SKM-1 treated with dmso at 0.1 percent for 144 hours (cell line): ENCODE results near the gene PPP2R2C.

Experiments
- DNase-seq: peaks from one replicate; lab custom pipeline; 2025; ENCODE audit not compliant: unreplicated experiment; lab: John Stamatoyannopoulos, UW

The PPP2R2C gene

DNA sequence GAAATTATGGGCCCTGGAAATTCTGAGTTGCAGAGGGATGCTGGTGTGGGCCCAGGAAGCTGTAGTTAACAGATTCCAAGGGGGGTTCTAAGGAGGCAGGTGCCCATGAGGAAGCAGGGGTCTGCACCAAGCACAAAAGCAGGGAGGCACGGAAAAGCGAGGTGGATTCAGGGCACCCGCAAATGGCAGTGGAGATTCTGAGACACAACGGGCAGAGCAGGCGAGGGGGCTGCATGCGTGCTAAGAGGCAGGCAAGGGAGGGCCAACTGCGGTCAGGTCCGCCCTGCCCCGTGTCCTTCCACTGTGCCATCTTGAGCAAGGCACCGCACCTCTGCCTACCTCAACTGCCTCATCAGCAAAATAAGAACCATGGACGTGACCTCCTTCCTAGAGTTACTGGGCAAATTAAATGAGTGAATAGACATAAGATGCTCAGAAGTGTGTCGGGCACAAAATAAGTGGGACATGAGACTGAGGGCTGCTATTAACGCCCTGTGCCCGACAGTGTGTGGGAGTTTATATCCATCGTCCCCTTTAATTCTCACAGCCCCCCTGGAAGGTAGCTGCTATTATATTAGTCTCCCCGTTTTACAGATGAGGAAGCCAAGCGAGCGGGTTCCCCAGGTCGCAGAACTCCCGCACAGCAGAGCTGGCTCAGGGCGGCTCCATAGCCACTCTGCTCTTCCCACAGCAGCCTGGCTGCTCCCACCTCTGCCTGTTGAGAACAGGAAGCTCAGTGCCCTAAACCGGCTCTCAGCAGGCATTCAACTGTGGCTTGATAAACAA lies 67.6 kb downstream of the PPP2R2C start:
- DNase-seq: no peak

DNA sequence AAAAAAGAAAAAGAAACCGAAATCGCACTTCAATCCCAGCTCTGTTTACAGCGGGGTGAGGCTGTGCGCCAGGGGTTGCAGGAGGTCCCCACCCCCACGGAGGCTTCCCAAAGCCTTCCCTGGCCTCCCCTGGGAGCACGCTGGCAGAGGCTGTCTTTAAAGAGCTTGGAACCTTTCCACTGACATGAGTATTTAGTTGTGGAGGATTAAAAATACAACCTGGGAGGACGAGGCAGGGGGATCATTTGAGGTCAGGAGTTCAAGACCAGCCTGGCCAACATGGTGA lies 69.1 kb downstream of the PPP2R2C start:
- no peak for DNase-seq

DNA sequence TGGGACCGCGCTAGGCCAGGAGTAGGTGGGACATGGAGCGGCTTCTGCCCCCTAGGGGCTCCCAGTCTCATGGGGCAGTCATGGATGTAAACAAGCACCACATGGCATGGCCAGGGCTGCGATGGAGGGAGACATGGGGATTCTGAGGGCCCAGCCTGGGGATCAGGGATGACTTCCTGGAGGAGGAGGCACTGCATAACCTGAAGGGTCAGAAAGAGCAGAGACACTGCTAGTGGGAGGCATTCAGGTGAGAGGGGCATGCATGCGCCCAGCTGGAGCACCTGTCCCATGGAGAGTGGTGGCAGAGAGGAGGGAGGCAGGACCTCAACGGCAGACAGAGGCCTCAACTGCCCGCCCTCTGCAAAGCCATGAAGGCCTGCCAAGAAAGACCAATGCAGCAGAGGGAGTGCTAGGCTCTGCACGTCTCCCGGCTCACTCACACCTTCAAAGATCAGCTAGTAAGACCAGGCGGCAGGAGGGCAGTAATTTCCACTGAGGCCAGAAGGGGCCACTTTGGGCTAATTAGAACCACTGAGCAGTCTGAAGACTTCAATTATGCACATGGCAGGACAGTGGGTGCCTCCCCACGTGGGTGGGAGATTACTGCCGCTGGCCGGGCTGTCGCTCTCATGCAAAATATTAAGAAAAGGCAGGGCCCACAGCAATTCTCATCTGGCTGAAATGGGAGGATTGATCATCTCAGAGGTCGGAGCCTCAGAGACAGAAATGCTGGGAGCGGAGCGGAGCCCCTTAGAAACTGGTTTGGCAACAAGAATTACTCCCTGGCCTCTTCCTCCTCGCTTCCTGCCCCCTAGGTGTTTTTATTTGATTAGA lies 69.6 kb downstream of the PPP2R2C start:
- no peak for DNase-seq

GRCh38 chr4:6401797-6402196 lies 70.6 kb downstream of the PPP2R2C start:
- DNase-seq: no peak

GRCh38 chr4:6396696-6397236 lies 75.6 kb downstream of the PPP2R2C start:
- DNase-seq: no peak

DNA sequence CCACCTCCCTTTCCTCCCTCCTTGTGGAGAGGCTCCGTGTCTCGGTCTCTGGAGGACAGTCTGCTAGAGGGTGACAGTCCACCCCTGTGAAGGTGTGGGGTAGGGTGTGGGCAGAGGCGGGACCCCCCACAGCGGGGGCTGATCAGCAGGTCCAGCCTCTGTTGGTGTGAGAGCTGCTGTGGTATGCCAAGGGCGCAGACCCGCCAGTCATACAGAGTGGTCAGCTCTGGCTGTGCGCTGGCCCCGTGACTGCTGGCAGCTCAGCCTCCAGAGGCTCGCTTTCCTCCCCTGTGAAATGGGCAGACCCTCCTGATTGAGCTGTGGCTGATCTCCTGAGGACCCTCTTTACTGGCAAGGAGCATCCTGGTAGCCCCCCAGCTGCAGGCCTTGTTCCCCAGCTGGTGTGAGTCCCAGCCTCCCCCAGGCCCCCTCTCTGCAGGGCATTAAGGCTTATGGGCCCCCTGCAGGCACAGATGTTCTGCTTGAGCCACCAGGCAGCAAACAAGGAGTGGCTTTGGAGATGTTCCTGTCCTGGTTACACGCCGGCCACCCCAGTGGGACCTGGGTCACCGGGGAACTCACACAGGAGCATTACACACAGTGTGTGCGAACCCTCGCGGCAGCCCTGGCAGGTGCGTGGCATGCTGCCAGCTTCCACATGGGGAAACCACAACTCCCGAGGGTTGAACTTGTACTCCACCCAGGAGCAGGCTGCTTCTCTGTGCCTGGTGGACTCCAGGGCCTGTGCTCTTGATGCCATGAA lies 76.8 kb downstream of the PPP2R2C start:
- DNase-seq: no peak

- DNase-seq: no peak
Observed at GRCh38 chr4:6394671-6395081, 77.7 kb downstream of the PPP2R2C start.

GRCh38 chr4:6393544-6394475 lies 78.6 kb downstream of the PPP2R2C start:
- DNase-seq: no peak

DNA sequence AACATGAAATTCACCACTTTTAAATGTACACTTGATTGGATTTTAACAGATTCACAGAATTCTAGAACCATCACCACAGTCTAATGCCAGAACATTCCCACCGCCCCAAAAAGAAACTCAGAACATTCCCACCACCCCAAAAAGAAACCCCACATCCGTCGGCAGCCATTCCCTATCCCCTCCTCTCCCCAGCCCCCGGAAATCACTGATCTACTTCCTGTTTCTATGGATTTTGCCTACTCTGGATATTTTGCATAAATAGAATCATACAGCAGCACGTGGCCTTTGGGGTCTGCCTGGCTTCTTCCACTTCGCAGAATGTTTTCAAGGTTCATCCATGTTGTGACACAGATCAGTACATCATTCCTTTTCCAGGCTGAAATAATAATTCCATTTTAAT lies 79.3 kb downstream of the PPP2R2C start:
- DNase-seq: no peak

- DNase-seq: no peak
Observed at GRCh38 chr4:6392407-6392806, 80.0 kb downstream of the PPP2R2C start.

GRCh38 chr4:6391852-6392188 lies 80.6 kb downstream of the PPP2R2C start:
- no peak for DNase-seq

GRCh38 chr4:6391186-6391851 lies 81.1 kb downstream of the PPP2R2C start:
- no peak for DNase-seq

DNA sequence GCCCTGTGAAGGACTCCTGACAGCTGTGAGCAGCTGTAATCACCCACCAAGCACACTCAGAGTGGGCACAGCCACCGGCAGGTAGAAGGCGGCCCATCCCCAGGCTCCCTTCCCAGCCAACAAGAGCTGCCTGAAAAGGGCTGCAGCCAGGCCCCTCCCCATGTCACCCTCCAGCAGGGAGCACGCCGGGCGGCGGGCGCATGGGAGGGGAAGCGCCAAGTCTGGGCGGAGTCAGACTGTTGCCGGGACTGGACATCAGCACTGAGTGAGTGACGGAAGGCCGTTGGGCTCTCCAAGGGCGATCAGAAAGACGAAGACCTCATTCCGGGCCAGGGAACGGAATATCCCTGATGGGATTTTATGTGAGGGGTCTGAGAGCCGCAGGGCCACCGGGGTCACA lies 82.1 kb downstream of the PPP2R2C start:
- no peak for DNase-seq

GRCh38 chr4:6389142-6389825 lies 83.1 kb downstream of the PPP2R2C start:
- no peak for DNase-seq

- no peak for DNase-seq
Observed at GRCh38 chr4:6388713-6389112, 83.7 kb downstream of the PPP2R2C start.

GRCh38 chr4:6387946-6388345 lies 84.5 kb downstream of the PPP2R2C start:
- DNase-seq: no peak

DNA sequence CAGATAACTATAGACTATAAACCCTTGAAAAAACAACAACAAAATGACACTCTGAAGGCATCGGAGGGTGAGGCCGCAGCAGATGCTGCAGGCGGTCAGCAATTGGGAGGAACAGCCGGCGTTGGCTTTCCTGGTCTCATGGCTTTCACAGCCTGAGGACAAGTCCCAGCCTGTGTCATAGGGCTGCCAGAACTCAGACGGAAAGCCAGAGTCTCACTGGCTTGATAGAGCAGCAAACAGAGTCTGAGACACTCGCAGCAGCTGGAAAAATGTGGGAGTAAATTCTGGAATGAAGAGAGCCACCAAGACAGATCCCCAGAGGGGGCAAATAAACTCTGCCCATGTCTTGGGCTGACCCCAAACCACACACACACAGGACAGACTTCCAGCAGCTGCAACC lies 86.3 kb downstream of the PPP2R2C start:
- no peak for DNase-seq

- DNase-seq: no peak
Observed at GRCh38 chr4:6385288-6385687, 87.1 kb downstream of the PPP2R2C start.

DNA sequence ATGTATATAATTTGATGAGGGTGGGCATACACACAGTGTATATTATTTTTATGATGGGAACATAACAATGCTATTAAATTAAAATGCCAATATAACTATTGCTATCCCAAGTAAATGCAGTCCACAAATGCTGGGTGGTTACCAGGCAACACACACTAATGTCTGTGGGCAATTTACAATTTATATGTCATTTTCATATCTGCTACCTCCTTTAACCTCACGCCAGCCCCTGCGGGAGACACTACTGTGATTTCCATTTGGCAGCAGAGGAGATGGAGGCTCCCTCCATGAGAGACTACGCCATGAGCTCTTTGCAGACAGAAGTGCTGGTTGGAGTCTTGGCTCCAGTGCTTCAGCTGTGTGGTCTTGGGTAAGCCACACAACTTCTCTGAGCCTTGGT lies 87.9 kb downstream of the PPP2R2C start:
- no peak for DNase-seq
